NOMO-1 (cell line): ENCODE measurements around the gene CYTH4.

ENCODE experiments used
- DNase-seq, 2 experiments: peaks; one replicate each; lab custom pipeline; 2025; ENCODE audit not compliant: unreplicated experiment in 2 of 2; lab: John Stamatoyannopoulos, UW

CYTH4 gene

GRCh38 chr22:37340331-37341262 lies 58.3 kb downstream of the CYTH4 start:
- no peak for DNase-seq

GRCh38 chr22:37342065-37342464 lies 59.8 kb downstream of the CYTH4 start:
- DNase-seq, result no peak

GRCh38 chr22:37343348-37343747 lies 61.0 kb downstream of the CYTH4 start:
- DNase-seq, result no peak

DNA sequence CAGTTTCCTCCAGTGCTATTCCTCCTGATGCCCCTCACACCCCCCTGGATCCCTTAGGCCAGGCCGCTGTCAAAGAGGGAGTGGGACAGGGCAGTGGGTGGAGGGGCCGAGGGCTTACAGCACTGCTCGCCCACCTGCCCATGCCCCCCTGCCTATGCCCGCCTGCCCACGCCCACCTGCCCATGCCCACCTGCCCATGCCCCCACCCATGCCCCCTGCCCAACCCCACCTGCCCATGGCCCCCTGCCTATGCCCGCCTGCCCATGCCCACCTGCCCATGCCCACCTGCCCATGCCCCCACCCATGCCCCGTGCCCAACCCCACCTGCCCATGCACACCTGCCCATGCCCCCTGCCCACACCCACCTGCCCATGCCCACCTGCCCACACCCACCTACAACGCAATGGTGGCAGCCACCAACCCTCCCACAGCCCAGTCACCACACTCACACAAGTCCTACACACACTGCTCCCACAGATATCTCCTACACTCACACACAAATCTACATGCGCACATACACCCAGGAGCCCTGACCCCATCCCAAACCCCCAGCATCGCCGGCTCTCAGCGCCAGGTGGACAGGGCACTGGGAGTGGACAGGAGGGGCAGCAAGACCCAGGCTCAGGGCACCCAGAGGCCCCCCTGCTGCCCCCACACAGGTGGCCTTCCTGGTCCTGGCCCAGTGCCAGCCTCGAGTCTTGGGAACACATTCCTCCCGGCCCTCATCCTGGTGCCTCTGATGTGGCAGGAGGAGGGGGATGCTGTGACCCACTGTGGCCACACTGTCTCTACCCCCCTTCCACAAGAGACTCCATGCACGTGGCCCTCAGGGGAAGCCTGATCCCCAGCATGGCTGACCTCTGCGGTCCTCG lies 61.8 kb downstream of the CYTH4 start:
- DNase-seq, result no peak

- no peak for DNase-seq
These were observed 62.6 kb downstream of the CYTH4 start for GRCh38 chr22:37344735-37345449.

GRCh38 chr22:37345863-37346504 lies 63.7 kb downstream of the CYTH4 start:
- DNase-seq, result no peak

GRCh38 chr22:37346505-37346895 lies 64.2 kb downstream of the CYTH4 start:
- DNase-seq, result no peak

DNA sequence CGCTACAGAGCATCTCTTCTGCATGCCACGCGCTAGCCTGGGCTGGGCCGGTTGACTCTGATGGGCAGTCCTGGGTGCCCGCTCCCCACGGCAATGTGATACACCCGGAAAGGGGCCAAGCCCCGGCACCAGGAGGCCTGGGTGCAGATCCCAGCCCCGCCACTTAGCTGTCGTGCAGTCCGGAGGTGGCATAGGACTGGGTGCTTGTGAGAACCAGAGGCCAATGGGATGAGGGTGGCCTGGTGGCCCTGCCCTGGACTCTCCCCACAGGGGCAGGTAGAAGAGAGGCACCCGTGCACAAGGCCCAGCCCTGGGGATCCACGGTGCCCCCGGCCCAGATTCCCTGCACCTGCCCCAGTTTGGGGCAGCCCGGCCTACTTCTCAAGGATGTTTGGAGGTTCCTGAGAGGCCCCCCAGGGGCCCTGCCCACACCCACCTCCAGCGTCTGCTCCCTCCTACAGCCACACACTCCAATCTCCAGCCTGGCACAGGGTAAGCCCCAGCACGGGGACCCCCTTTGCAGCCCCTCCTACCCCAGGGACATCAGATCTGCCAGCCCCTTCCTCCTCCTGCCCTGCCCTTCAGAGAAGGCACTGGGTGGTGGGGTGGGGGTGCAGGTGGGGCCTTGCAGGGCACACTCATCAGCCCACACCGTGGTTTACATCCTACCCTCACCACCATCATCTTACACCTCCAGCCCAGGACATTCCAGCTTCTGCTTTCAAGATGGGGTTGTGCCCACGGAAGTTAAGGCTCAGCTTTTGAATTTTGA lies 66.9 kb downstream of the CYTH4 start:
- no peak for DNase-seq

- DNase-seq, result no peak
These were observed 68.9 kb downstream of the CYTH4 start for GRCh38 chr22:37351232-37351631.

DNA sequence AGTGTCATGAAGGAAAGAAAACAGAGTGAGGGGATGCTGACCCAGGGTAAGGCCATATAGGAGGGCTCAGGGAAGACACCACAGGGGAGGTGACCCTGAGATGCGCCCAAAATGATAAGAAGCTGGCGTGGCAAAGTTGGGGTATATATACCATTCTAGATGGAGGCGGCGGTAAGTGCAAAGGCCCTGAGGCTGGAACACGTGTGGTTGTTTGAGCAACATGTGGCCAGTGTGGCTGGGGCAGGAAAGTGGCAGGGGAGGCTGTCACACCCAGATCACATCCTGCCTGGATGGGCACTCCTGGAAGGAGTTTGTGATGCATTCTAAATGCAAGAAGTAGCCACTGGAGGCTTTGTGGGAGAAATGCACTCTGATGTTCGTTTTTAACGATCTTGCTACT lies 70.2 kb downstream of the CYTH4 start:
- DNase-seq, result no peak

GRCh38 chr22:37353839-37354238 lies 71.5 kb downstream of the CYTH4 start:
- no peak for DNase-seq

- no peak for DNase-seq
These were observed 72.0 kb downstream of the CYTH4 start for GRCh38 chr22:37354261-37354660.

DNA sequence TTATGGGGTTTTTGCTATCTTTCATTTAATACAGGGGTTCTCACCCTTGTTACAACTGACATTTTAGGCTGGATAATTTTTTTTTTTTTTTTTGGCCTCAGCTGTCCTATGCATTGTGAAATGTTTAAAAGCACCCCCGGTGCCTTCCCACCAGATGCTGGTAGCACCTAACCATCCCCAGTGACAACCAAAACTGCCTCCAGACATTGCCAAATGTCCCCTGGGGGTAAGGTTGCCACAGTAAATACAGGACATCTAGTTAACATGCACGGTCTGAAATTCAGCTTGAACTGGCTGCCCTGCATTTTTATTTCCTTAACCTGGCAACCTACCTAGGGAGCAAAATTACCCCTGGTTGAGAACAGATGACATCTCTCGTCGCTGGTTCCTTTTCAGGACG lies 72.4 kb downstream of the CYTH4 start:
- no peak for DNase-seq

DNA sequence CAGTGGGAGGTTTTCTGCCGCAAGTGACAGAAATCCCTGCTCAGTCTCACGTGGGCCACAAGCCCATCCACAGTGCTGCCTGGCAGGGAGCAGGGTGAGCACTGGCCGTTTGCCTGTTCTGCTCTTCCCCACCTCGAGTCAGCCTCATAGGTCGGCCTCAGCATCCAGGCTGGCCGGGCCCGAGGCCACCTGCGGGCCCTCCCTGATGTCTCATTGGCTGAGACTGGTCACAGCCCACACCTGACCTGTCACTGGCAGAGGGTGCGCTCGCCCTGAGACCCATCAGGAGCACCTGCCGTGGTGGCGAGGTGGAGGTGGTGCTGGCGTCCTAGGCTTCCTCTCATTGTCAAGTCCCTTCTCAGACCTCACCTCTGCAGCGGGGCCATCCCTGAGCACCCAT lies 72.9 kb downstream of the CYTH4 start:
- no peak for DNase-seq

DNA sequence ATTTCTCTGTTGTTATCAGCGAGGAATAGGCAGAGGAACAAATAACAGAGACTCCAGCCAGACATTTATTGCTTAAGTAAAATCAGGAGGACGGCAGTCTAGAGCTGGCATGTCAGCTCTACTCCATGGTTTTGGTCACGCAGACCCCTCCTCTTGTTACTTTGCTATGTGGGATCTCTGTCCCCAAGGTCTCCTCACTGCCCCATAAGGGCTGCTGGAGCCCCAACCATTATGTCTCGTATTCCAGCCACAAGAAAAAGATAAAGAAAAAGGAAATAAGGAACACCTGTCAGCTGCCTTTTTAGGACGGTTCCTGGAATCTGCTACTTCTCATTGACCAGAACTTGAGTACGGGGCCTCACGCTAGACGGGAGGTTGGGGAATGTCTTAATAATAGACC lies 74.6 kb downstream of the CYTH4 start:
- DNase-seq, result no peak

GRCh38 chr22:37357446-37358075 lies 75.3 kb downstream of the CYTH4 start:
- no peak for DNase-seq

GRCh38 chr22:37358386-37358785 lies 76.1 kb downstream of the CYTH4 start:
- no peak for DNase-seq

DNA sequence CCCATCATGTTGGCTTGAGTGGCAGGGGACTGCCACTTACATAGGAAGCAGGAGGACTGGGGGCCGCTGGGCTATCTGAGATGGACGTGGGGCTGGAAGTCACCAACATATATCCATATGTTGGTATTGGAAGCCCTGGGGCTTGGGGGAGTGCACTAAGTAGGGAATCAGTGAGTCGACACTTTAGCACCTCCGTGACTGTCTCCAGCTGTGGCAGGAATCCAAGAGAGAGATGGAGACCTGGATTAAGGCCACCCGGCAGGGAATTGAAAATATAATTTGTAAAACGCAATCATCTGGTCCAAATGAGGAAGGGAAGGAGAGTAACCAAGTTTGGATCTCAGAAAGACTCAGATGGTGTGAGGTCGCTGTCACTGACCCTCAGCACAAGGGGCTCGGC lies 76.6 kb downstream of the CYTH4 start:
- DNase-seq, result no peak

DNA sequence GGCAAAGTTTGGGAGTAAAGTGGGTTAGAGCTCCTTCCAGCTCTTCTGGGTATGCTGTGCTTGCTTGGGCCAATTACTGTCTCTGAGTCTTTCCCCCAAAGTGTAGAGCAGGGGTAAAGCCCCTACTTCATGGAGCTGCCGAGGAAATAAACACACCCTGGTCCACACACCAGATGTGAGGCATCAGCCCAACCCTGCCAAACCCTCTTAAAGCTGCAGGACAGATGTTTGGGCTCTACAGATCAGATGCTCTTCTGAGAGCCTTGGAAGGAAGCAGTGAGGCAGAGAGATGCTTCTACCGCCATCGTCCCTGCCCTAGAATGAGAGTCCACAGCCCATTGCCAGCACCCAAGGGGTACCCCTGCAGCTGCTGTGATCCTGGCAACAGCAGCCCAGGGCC lies 80.3 kb downstream of the CYTH4 start:
- DNase-seq, result no peak
